NB4 (cell line): ENCODE measurements around the gene RRAS2.

ENCODE experiments used
- CTCF ChIP-seq: IDR thresholded peaks from one replicate; pipeline ENCODE4 v1.5.1; 2012; ENCODE audit warnings: low read depth, low read length
- MAX ChIP-seq: IDR thresholded peaks from 2 replicates; pipeline ENCODE4 v1.6.1; 2011; ENCODE audit warnings: low read depth, low read length

- TF ChIP-seq CTCF (no peak), MAX (no peak)
These were observed 99.7 kb downstream of the RRAS2 start for GRCh38 chr11:14259186-14259784.
